ENCODE measurements around the gene MYH6. TPM values are rescaled to one million over a fixed set of nuclear protein-coding genes. Genes with fewer than 3 reads are reported as not detected.
A peak's percentile ranks its signal among the peaks of the same experiment; 100 is the strongest.

Gene MYH6
- total and polyA plus RNA-seq, 2 of the 13 experiments (the other 11 are each of a cell fraction or from before 2014, with no cell fraction given): 0.01 TPM; not detected in 1

GRCh38 chr14:23385244-23385641 lies 22.8 kb downstream of the MYH6 start:
- ATAC-seq: no peak
- Histone ChIP-seq H3K4me2 (ENCODE audit: low read depth, low read length) (no peak overlapping the region), H4K20me1 (ENCODE audit: insufficient read depth, low read length) (no peaks in the 10 kb centered on the region), H3K4me3 (replicated peaks in 1 of 3; ENCODE audit: insufficient read depth in 1 of 3, low read depth in 2 of 3, low read length in 3 of 3) (no peak overlapping the region), H3K27ac (ENCODE audit: extremely low read length, insufficient read depth, low read length) (no peak overlapping the region), H3K79me2 (ENCODE audit: insufficient read depth, low read length) (no peaks in the 10 kb centered on the region), H3K9ac (ENCODE audit: insufficient read depth, low read depth, low read length) (no peak overlapping the region), H3K27me3 (ENCODE audit: control insufficient read depth in 1 of 2, insufficient read depth in 2 of 2, low read length in 2 of 2) (peaks cover 24 to 92% of the 10 kb centered on the region in 2 experiments), H2AFZ (ENCODE audit: low read length) (no peak overlapping the region), H3K9me3 (ENCODE audit: low read length) (no peaks in the 10 kb centered on the region), H3K36me3 (replicated peaks in 1 of 2; ENCODE audit: control insufficient read depth in 1 of 2, insufficient read depth in 2 of 2, low read length in 2 of 2) (no peaks in the 10 kb centered on the region), H3K4me1 (ENCODE audit: insufficient read depth, low read length) (no peaks in the 10 kb centered on the region)
- DNase-seq (ENCODE audit: low spot score): no peak
- no peak for FAIRE-seq
- POLR2A ChIA-PET: interaction anchor here (2.0 kb wide), 1 partner anchor 64 kb away, joined by 7 read pairs; the partner anchor contains the start of gene PABPN1
- 27% methylated on average over 2 of the region's 2 CpGs for WGBS (ENCODE audit: low lambda C conversion rate)
- TF ChIP-seq ZNF180 (CRISPR knock-in tag; IDR thresholded peaks at IDR 0.05; ENCODE audit: borderline replicate concordance, low read depth): no peak
- no peak for TF ChIP-seq ZFP41 (CRISPR knock-in tag; IDR thresholded peaks at IDR 0.05; ENCODE audit: borderline replicate concordance)
- no peak for TF ChIP-seq ZNF296 (CRISPR knock-in tag; conservative IDR thresholded peaks at IDR 0.05)
- 0 out of 2 replicates have a peak, but pooled peaks have one; percentile 23 for TF ChIP-seq CREB1 (IDR thresholded peaks at IDR 0.05)
- TF ChIP-seq CREB1 (CRISPR knock-in tag; IDR thresholded peaks at IDR 0.05): no peak
- peak; percentile 97 for TF ChIP-seq ATF7 (IDR thresholded peaks at IDR 0.05)
- TF ChIP-seq ATF7 (CRISPR knock-in tag; IDR thresholded peaks at IDR 0.05): no peak
- no peak for TF ChIP-seq ARID3A (IDR thresholded peaks at IDR 0.05; ENCODE audit: low read depth, low read length)
- in situ Hi-C loops (cut with HindIII; ENCODE audit: extremely low pct_ligation_motif_present, low pct_unique_long_range_greater_than_20kb) (no loop called here), intact Hi-C loops (cut with micrococcal nuclease; ENCODE audit: unreplicated experiment) (no loop called here)
- CTCF ChIA-PET (ENCODE audit: low intra/inter-chr PET ratio, low total read pairs): no interaction called here
- BruUV-seq (replicated peaks): no TSS peak
